Activated naive CD8-positive, alpha-beta T cell treated with anti-CD3 and anti-CD28 coated beads, Interleukin-2, amount 50 U/mL, for 24 hours (primary cell): ENCODE measurements around the gene MKLN1.
A peak's percentile ranks its signal among the peaks of the same experiment; 100 is the strongest.
"Not testable (repeated sequence)": the region's sequence is repeated elsewhere in the genome, so short reads cannot be mapped to it uniquely, and the experiment has no call there.

Experiments
- ATAC-seq: fragments of 150-1000 bp; cut with Tn5 transposase; one replicate; pipeline ENCODE4 v1.10.0; 2021
- DNase-seq: peaks from one replicate; pipeline ENCODE4 v3.0.0; 2021
- H3K27ac Mint-ChIP-seq: one replicate; pipeline ENCODE4 v1.8.0; 2021; ENCODE audit warnings: mild to moderate bottlenecking, mixed read lengths
- H3K27me3 Mint-ChIP-seq: one replicate; pipeline ENCODE4 v1.8.0; 2021; ENCODE audit warnings: mixed read lengths
- H3K36me3 Mint-ChIP-seq: one replicate; pipeline ENCODE4 v1.8.0; 2021; ENCODE audit warnings: low read depth, mixed read lengths
- H3K4me1 Mint-ChIP-seq: one replicate; pipeline ENCODE4 v1.8.0; 2021; ENCODE audit warnings: mixed read lengths
- H3K4me3 Mint-ChIP-seq: one replicate; pipeline ENCODE4 v1.8.0; 2021; ENCODE audit warnings: mild to moderate bottlenecking, moderate library complexity, mixed read lengths
- H3K9me3 Mint-ChIP-seq: one replicate; pipeline ENCODE4 v1.8.0; 2021; ENCODE audit warnings: mixed read lengths

MKLN1 gene

DNA sequence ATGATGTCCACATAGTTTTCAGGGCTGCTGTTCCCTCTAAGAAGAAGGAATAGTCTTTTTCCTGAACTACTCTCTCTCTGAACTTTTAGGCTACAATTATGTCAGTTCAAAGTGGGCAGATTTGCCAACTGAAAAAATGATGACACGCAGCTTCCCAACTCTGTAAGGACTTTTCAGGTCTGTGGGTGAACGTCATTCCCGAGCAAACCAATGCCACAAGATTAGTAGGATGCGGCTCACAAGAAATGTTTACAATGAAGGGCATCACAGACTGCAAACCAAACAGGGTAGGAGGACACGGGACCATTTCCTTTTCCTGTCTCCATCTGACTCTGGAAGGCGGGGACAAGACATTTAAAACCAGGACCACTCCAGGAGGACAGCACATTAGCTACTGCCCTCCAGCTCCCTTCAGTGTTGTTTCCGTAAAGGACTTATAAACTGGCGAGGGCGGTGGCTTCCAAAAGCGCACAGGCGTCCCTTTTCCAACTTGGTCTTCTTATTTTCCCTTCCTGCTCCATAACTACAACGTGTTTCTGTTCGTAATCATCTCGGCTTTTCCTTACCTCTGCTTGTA lies 539 bp upstream of the MKLN1 start:
- peak overlapping the region; percentile 97 for H3K27ac Mint-ChIP-seq
- H3K27me3 Mint-ChIP-seq: no peaks in the 10 kb centered on the region
- H3K4me1 Mint-ChIP-seq: peaks cover 60% of the 10 kb centered on the region
- peaks cover 5% of the 10 kb centered on the region for H3K36me3 Mint-ChIP-seq
- no peaks in the 10 kb centered on the region for H3K9me3 Mint-ChIP-seq
- ATAC-seq (no peak), DNase-seq (no peak)
- H3K4me3 Mint-ChIP-seq: peak overlapping the region; percentile 96

DNA sequence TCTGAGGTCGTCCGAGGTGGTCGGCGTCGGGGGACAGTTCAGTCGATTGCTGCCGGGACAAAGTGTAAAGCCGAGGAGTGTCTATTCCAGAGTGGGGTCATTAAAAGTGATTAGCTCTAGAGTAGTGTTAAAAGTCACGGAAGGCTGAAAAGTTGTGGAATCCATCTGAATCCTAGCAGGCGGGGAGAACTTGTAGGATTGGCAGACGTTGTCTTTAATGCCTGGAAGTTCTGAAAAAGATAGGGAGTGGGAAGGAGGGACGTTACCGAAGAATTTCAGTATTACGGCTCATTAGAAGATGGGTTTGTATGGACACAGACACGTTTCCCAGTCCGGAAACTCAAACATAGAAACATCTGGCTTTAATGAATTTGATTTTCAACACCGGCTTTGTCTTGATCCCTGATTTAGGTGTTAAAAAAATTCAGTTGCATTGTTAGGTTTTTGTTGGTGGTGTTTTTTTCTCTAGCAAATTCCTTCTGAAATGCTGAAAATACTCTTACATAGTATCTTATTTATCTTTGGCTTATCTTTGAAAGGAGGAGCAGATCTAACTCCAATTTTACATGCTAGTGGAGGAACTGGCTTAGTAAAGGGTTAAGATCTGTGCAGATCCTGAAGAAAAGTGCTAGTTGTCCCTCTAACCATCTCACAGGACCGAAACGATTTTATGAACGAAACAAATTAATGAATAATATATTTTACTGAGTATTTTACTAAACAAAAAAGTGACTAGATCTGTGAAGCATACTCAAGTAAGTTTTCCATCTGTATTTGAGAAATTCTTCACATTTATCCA lies 900 bp downstream of the MKLN1 start:
- Mint-ChIP-seq H3K36me3 (peaks cover 9% of the 10 kb centered on the region), H3K4me3 (peak overlapping the region; percentile 96), H3K4me1 (peaks cover 62% of the 10 kb centered on the region), H3K27me3 (no peaks in the 10 kb centered on the region), H3K9me3 (no peaks in the 10 kb centered on the region), H3K27ac (peak overlapping the region; percentile 97)
- ATAC-seq (no peak), DNase-seq (no peak)

DNA sequence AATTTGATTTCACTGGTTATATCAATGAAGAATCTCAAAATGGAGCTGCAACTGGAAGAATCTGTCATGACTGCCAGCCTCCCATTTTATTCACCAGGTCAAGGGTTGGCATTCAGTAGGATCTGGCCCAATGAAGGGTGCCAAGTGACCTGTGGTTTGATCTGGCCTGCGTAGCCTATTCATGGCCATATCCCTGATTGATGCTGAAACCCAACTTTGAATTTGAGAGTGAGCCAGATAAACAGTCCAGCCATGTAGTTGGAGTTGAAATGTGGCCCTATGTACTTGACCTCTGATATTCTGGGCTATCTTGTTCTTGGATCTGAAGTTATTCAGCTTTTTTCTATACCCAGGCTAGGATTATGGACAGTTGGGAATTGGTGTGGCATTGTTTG lies 1.5 kb downstream of the MKLN1 start:
- H3K27ac Mint-ChIP-seq: peak overlapping the region; percentile 20
- H3K27me3 Mint-ChIP-seq: no peaks in the 10 kb centered on the region
- H3K4me1 Mint-ChIP-seq: peaks cover 64% of the 10 kb centered on the region
- no peak for DNase-seq
- H3K36me3 Mint-ChIP-seq: peaks cover 13% of the 10 kb centered on the region
- ATAC-seq: no peak
- H3K4me3 Mint-ChIP-seq: peak overlapping the region; percentile 96
- peaks cover 2% of the 10 kb centered on the region for H3K9me3 Mint-ChIP-seq

DNA sequence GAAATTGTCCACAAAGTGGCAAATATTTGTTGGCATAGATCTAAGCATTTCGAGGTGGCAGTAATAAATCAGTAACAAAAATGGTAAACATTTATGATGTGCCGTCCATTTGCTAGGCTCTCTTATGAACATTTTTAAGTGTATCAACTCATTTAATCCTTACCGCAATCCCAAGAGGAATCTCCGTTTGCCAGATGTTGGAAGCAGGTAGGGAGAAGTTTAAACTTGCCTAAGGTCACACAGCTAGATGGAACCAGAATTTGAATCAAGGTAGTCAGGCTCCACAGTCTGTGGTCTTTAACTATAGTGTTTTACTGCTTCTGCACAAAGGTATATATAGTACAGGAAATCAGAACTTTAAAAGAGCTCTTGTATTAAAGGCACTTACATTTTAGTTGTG lies 2.6 kb downstream of the MKLN1 start:
- Mint-ChIP-seq H3K9me3 (peaks cover 4% of the 10 kb centered on the region), H3K4me3 (peak overlapping the region; percentile 96), H3K4me1 (peaks cover 58% of the 10 kb centered on the region), H3K27ac (no peak overlapping the region), H3K36me3 (peaks cover 17% of the 10 kb centered on the region), H3K27me3 (no peaks in the 10 kb centered on the region)
- DNase-seq: no peak
- ATAC-seq: no peak

DNA sequence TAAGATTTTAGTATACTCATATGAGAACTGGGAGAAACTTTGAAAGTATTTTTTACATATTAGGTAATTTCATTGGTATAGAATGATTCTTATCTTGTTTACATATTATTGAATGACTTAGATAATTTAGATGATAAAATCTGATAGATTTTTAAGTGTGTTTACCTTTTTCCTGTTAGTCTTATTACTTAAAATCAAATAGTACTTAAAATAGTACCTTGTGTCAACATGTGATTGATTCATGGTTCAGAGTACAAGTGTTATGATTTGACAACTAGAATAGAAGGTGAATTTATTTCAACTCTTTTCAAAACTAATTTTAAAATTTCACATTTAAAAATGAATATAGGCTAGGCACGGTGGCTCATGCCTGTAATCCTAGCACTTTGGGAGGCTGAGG lies 4.1 kb downstream of the MKLN1 start:
- ATAC-seq (no peak), DNase-seq (no peak)
- peaks cover 47% of the 10 kb centered on the region for H3K4me1 Mint-ChIP-seq
- H3K4me3 Mint-ChIP-seq: no peak overlapping the region
- no peak overlapping the region for H3K27ac Mint-ChIP-seq
- H3K9me3 Mint-ChIP-seq: peaks cover 13% of the 10 kb centered on the region
- no peaks in the 10 kb centered on the region for H3K27me3 Mint-ChIP-seq
- H3K36me3 Mint-ChIP-seq: peaks cover 28% of the 10 kb centered on the region

DNA sequence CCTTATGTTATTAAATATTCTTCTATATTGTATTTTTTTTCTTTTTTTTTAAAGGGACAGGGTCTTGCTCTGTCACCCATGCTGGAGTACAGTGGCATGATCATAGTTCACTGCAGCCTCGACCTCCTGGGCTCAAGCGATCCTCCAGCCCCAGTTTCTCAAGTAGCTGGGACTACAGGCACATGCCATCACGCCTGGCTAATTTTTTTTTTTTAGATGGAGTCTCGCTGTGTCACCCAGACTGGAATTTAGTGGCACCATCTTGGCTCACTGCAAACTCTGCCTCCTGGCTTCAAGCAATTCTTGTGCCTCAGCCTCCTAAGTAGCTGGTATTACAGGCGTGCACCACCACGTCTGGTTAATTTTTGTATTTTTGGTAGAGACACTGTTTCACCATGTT lies 5.1 kb downstream of the MKLN1 start:
- not testable (repeated sequence) for H3K4me3 Mint-ChIP-seq, H3K27ac Mint-ChIP-seq, ATAC-seq, H3K27me3 Mint-ChIP-seq, DNase-seq
- Mint-ChIP-seq H3K9me3 (peaks cover 19% of the 10 kb centered on the region), H3K4me1 (peaks cover 41% of the 10 kb centered on the region), H3K36me3 (peaks cover 33% of the 10 kb centered on the region)

DNA sequence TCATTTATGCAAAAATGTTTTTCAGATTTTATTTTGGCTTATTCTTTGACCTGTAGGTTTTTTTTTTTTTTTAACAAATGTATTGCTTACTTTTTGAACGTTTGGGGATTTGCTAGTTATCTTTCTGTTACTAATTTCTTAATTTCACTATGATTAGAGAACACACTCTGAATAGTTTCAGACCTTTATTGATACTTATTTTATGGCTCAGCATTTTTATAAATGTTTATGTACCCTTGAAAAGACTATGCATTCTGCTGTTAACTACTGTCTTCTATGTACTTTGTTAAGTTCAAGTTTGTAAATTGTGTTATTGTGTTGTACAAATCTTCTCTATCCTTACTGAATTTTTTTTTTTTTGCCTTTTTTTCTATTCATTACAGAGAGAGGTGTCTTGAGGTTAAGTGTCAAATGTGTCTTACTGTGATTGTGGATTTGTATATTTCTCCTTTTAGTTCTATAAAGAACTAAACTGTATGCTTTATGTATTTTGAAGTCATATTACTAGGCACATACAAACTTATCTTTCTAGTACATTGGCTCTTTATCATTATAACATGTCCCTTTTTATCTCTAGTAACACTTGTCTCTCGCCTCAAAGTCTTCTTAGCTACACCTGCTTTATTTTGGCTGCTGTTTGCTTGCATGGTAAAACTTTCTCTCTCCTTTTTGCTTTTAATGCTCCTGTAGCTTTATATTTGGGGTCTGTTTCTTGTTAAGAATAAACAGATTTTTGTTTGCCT lies 8.1 kb downstream of the MKLN1 start:
- DNase-seq: no peak
- peaks cover 41% of the 10 kb centered on the region for H3K4me1 Mint-ChIP-seq
- no peak overlapping the region for H3K27ac Mint-ChIP-seq
- peaks cover 48% of the 10 kb centered on the region for H3K36me3 Mint-ChIP-seq
- no peak overlapping the region for H3K4me3 Mint-ChIP-seq
- no peaks in the 10 kb centered on the region for H3K27me3 Mint-ChIP-seq
- H3K9me3 Mint-ChIP-seq: peaks cover 23% of the 10 kb centered on the region
- no peak for ATAC-seq

DNA sequence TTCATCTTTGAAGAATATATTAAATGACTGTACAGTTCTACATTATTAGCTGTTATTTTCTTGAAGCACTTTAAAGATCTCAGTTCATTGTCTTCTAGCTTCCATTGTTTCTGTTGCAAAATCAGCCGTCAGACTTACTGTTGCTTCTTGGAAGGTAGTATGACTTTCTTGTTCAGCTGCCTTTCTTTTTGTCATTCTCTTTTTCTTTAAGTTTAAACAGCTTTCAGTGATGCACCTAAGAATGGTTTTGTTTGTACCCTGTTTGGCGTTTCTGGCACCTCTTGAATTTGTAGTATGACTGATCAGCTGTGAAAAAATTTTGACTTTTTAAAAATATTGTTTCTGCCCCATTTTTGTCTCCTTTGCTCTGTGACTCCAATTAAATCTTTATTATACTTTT lies 9.3 kb downstream of the MKLN1 start:
- Mint-ChIP-seq H3K4me1 (peaks cover 42% of the 10 kb centered on the region), H3K9me3 (peaks cover 28% of the 10 kb centered on the region), H3K27me3 (no peaks in the 10 kb centered on the region), H3K4me3 (no peak overlapping the region), H3K36me3 (peaks cover 54% of the 10 kb centered on the region), H3K27ac (no peak overlapping the region)
- DNase-seq: no peak
- no peak for ATAC-seq

DNA sequence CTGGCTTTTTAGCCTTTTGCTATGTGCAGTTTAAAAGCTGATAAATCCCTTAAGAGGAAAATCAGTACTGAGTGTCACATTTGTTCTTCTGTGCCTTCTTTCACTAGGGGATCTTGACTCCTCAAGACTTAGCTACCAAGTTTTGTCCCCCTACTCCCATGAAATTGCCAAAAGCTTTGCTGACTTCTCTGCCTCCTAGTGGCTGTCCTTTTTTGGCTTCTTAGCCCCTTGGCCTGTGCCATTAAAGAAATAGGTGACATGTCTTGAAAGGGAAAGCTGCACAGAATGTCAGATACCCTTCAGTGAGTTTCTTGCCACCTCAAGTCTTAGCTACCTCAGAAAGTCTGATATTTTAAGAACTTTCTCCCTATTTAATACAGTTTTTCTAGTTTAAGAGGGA lies 10.5 kb downstream of the MKLN1 start:
- ATAC-seq (no peak), DNase-seq (no peak)
- peaks cover 53% of the 10 kb centered on the region for H3K4me1 Mint-ChIP-seq
- H3K27ac Mint-ChIP-seq: no peak overlapping the region
- peaks cover 28% of the 10 kb centered on the region for H3K9me3 Mint-ChIP-seq
- peaks cover 58% of the 10 kb centered on the region for H3K36me3 Mint-ChIP-seq
- no peaks in the 10 kb centered on the region for H3K27me3 Mint-ChIP-seq
- no peak overlapping the region for H3K4me3 Mint-ChIP-seq

DNA sequence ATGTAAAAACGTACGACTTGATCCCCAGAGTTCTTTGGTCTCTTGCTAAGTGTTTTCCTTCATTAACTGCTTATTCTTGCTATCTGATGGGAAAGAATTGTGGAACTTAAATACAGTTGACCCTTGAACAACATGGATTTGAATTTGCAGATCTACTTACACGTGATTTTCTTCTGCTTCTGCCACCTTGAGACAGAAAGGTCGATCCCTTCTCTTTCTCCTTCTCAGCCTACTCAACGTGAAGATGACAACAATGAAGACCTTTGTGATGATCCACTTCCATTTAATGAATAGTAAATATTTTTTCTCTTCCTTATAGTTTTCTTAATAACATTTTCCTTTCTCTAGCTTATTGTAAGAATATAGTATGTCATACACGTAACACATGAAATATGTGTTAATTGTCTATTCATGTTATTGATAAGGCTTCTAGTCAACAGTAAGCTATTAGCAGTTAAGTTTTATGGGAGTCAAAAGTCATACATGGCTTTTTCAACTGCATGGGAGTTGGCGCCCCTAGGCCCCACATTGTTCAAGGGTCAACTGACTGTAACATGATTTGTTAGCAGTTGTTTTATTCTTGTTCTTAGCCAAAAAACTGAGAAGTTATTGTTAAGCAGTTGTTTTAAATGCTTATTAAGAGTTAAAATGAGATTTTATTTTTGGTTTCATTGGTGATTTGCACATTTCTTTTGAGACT lies 11.2 kb downstream of the MKLN1 start:
- Mint-ChIP-seq H3K36me3 (peaks cover 53% of the 10 kb centered on the region), H3K4me1 (peaks cover 49% of the 10 kb centered on the region), H3K9me3 (peaks cover 28% of the 10 kb centered on the region), H3K27ac (no peak overlapping the region), H3K4me3 (no peak overlapping the region), H3K27me3 (no peaks in the 10 kb centered on the region)
- ATAC-seq: no peak
- DNase-seq: no peak

DNA sequence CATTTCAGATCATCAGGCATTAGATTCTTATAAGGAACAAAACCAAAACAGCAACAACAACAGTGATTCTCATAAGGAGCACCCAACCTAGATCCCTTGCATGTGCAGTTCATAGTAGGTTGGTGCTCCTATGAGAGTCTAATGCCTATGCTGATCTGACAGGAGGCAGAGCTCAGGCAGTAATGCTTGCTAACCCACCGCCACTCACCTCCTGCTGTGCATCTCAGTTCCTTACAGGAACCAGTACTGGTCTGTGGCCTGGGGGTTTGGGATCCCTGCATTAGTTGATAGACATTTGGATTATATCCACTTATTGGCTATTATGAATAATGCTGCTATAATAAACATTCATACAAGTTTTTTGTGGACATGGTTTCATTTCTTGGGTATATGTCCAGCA lies 14.0 kb downstream of the MKLN1 start:
- Mint-ChIP-seq H3K4me1 (peaks cover 45% of the 10 kb centered on the region), H3K4me3 (no peak overlapping the region), H3K9me3 (peaks cover 16% of the 10 kb centered on the region), H3K27me3 (no peaks in the 10 kb centered on the region), H3K27ac (no peak overlapping the region), H3K36me3 (peaks cover 38% of the 10 kb centered on the region)
- no peak for ATAC-seq
- DNase-seq: no peak

DNA sequence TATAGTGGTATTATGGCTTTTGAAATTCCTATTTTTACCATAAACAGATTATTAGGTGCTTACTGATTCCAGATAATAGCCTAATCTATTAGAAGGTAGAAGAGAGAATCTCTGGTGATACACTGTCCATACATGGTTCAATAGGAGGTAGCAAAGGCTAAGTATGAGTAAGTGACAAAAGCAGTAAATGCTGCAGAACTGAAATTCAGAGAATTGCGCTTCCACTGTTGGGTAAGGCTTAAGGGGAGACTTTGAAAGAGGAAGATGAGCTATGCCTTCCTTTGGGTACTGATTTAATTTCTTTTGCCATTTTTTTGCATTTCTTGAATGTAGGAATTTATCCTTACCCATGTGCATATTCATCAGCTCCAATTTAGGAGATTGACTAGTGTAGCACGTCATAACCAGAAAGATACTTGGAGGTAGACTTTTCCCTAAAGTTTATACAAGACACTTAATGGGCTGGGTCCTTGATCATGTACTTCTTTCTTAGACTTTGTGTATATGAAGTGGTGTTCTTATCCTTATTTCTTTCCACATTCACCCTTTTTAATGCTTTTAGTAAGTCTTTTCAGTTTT lies 15.3 kb downstream of the MKLN1 start:
- H3K36me3 Mint-ChIP-seq: peaks cover 32% of the 10 kb centered on the region
- peaks cover 9% of the 10 kb centered on the region for H3K9me3 Mint-ChIP-seq
- H3K4me1 Mint-ChIP-seq: peaks cover 52% of the 10 kb centered on the region
- DNase-seq (no peak), ATAC-seq (no peak)
- H3K4me3 Mint-ChIP-seq: no peak overlapping the region
- H3K27ac Mint-ChIP-seq: no peak overlapping the region
- H3K27me3 Mint-ChIP-seq: no peaks in the 10 kb centered on the region

DNA sequence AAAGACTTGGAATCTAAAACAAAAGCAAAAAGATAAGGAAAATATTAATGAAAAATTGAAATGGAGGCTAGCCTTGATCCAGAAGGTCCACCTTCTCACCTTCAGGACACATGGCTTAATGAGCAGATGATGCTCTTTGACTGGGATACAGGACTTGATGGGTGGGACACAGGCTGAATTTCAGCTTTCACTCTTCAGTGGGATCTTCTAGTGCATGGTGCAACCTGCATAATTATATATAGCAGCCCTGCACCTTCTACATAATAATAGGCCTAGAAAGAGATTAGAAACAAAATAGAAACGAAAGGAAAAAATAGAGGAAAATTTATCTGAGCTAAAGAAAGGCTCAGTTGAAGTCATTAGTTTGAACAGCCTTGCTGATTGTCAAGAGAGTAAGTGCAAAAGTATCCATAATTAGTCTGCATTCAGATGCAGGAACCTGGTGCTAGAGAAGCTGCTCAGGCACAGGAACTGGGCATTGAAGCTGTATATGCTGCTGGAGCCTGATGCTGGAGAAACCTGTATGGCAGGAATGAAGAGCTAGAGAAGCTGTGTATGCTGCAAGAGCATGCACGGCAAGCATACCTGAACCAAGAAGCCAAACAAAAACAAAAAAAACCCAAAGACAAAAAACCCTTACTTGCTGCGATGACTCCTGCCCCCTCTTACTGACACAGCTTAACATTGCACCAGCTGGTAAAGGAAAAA lies 19.4 kb downstream of the MKLN1 start:
- Mint-ChIP-seq H3K4me3 (no peak overlapping the region), H3K4me1 (peaks cover 30% of the 10 kb centered on the region), H3K36me3 (peaks cover 14% of the 10 kb centered on the region), H3K27ac (no peak overlapping the region), H3K27me3 (no peaks in the 10 kb centered on the region), H3K9me3 (peaks cover 4% of the 10 kb centered on the region)
- ATAC-seq (no peak), DNase-seq (no peak)

DNA sequence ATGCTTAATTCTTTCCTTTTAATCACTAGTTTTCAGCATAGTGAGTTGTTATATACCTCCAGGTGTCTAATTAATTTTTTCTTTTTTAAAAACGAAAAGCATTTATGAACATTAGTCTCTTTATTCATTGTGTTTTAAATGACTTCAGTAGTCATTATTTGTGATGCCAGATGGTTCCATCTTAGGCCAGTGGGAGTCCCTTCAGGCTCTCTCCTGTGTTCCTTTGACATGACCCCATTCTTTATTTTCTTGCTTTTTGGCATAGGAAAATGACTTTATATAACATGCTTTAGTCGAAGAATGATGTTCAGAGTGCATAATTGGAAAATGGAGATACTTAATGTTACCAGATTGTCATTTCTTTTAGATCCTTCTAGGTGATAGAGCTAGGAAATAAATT lies 24.4 kb downstream of the MKLN1 start:
- ATAC-seq (no peak), DNase-seq (no peak)
- peaks cover 34% of the 10 kb centered on the region for H3K4me1 Mint-ChIP-seq
- peaks cover 4% of the 10 kb centered on the region for H3K9me3 Mint-ChIP-seq
- no peak overlapping the region for H3K4me3 Mint-ChIP-seq
- H3K27ac Mint-ChIP-seq: no peak overlapping the region
- no peaks in the 10 kb centered on the region for H3K27me3 Mint-ChIP-seq
- peaks cover 13% of the 10 kb centered on the region for H3K36me3 Mint-ChIP-seq
